Smooth muscle cell (in vitro differentiated cells): ENCODE measurements around the gene PCDHA2. TPM values are rescaled to one million over a fixed set of nuclear protein-coding genes. Genes with fewer than 3 reads are reported as not detected.
"Not testable (repeated sequence)": the region's sequence is repeated elsewhere in the genome, so short reads cannot be mapped to it uniquely, and the experiment has no call there.

Experiments used
- DNase-seq: peaks from one replicate; lab custom pipeline; 2025; ENCODE audit not compliant: unreplicated experiment; lab: John Stamatoyannopoulos, UW
- H2AFZ ChIP-seq: fragments of 200-600 bp; sonication (generic); 2 replicates; pipeline ENCODE4 v1.6.0; 2016; ENCODE audit warnings: antibody characterized with exemption, low read depth, mild to moderate bottlenecking
- H3F3A ChIP-seq: fragments of 200-600 bp; sonication (generic); 2 replicates; pipeline ENCODE4 v1.6.0; 2017; ENCODE audit warnings: antibody characterized with exemption, low read depth
- H3K27ac ChIP-seq: fragments of 200-600 bp; sonication (generic); 2 replicates; pipeline ENCODE4 v1.5.1; 2016; ENCODE audit warnings: low read depth, mild to moderate bottlenecking
- H3K27me3 ChIP-seq: fragments of 200-600 bp; sonication (generic); 2 replicates; pipeline ENCODE4 v1.6.1; 2016; ENCODE audit warnings: low read depth, mild to moderate bottlenecking
- H3K36me3 ChIP-seq: fragments of 200-600 bp; sonication (generic); 2 replicates; pipeline ENCODE4 v1.5.1; 2016; ENCODE audit warnings: low read depth
- H3K4me1 ChIP-seq: fragments of 200-600 bp; sonication (generic); 2 replicates; pipeline ENCODE4 v1.5.1; 2016; ENCODE audit warnings: low read depth
- H3K4me2 ChIP-seq: fragments of 200-600 bp; sonication (generic); 2 replicates; pipeline ENCODE4 v1.6.0; 2016; ENCODE audit warnings: mild to moderate bottlenecking
- H3K4me3 ChIP-seq: fragments of 200-600 bp; sonication (generic); 2 replicates; pipeline ENCODE4 v1.5.1; 2016; ENCODE audit warnings: mild to moderate bottlenecking
- H3K79me2 ChIP-seq: fragments of 200-600 bp; sonication (generic); 2 replicates; pipeline ENCODE4 v1.6.0; 2016; ENCODE audit warnings: low read depth, mild to moderate bottlenecking
- H3K9ac ChIP-seq: fragments of 200-600 bp; sonication (generic); 2 replicates; pipeline ENCODE4 v1.6.0; 2016; ENCODE audit warnings: low read depth
- H3K9me3 ChIP-seq: fragments of 200-600 bp; sonication (generic); replicated peaks from 2 replicates; pipeline ENCODE4 v1.5.1; 2016; ENCODE audit warnings: low read depth
- H4K20me1 ChIP-seq: fragments of 200-600 bp; sonication (generic); 2 replicates; pipeline ENCODE4 v1.6.0; 2016; ENCODE audit warnings: low read depth
- CTCF ChIP-seq: fragments of 200-600 bp; sonication (generic); IDR thresholded peaks from 2 replicates; pipeline ENCODE4 v1.5.1; 2017; ENCODE audit warnings: borderline replicate concordance, mild to moderate bottlenecking, antibody characterized with exemption; ENCODE audit not compliant: insufficient read depth, poor library complexity, severe bottlenecking
- WGBS: methylation state at CpG from one replicate; pipeline ENCODE4 v1.1.7; 2016; ENCODE audit warnings: low lambda C conversion rate; 5-methylcytosine and 5-hydroxymethylcytosine counted together
- polyA plus RNA-seq: library from polyadenylated mRNA; unstranded; fragments of >200 nt; fragmentation: Nextera tagmentation; extraction: Ambion mirVana; gene quantifications from 2 replicates; pipeline ENCODE4 v1.2.1, GENCODE V29; 2016
- total RNA-seq: library from RNA; depleted of rRNA; stranded (reverse); fragments of >200 nt; gene quantifications from 2 replicates; pipeline ENCODE4 v1.2.3, GENCODE V29; 2014

The PCDHA2 gene
- total and polyA plus RNA-seq, 2 experiments from 2014 or later: 2.7 to 4.7 TPM

- Histone ChIP-seq H3K36me3 (peaks cover 8% of the 10 kb centered on the region), H3K4me1 (no peaks in the 10 kb centered on the region), H3K9me3 (peaks cover 7% of the 10 kb centered on the region), H3K27ac (no peak within 1 kb of the TSS), H2AFZ (no peak within 1 kb of the TSS), H4K20me1 (no peaks in the 10 kb centered on the region), H3F3A (no peaks in the 10 kb centered on the region), H3K4me2 (no peak within 1 kb of the TSS), H3K9ac (no peak within 1 kb of the TSS), H3K4me3 (no peak within 1 kb of the TSS), H3K27me3 (no peaks in the 10 kb centered on the region), H3K79me2 (no peaks in the 10 kb centered on the region)
- DNase-seq: no peak
- WGBS: 94% methylated on average over 29 of the region's 29 CpGs
- TF ChIP-seq CTCF: no peak
These were observed 6.3 kb downstream of the PCDHA2 start, which contains the start of gene PCDHA3 for GRCh38 chr5:140800816-140801493. Gene PCDHA3, plus strand, starts transcription at chr5:140801057.

GRCh38 chr5:140801494-140801841, 6.8 kb downstream of the PCDHA2 start:
- H3K79me2 ChIP-seq: no peaks in the 10 kb centered on the region
- no peaks in the 10 kb centered on the region for H3F3A ChIP-seq
- H3K36me3 ChIP-seq: peaks cover 8% of the 10 kb centered on the region
- no peak overlapping the region for H3K4me2 ChIP-seq
- 95% methylated on average over 16 of the region's 16 CpGs for WGBS
- peaks cover 7% of the 10 kb centered on the region for H3K9me3 ChIP-seq
- no peaks in the 10 kb centered on the region for H4K20me1 ChIP-seq
- H3K4me3 ChIP-seq: no peak overlapping the region
- H3K27ac ChIP-seq: no peak overlapping the region
- H2AFZ ChIP-seq: no peak overlapping the region
- H3K27me3 ChIP-seq: no peaks in the 10 kb centered on the region
- no peak for TF ChIP-seq CTCF
- H3K9ac ChIP-seq: no peak overlapping the region
- DNase-seq: no peak
- no peaks in the 10 kb centered on the region for H3K4me1 ChIP-seq

GRCh38 chr5:140802381-140802780, 7.7 kb downstream of the PCDHA2 start:
- H3K36me3 ChIP-seq, H3K4me2 ChIP-seq, H4K20me1 ChIP-seq, H3K9me3 ChIP-seq, H3K9ac ChIP-seq, H3K27me3 ChIP-seq, H3K4me3 ChIP-seq, H3F3A ChIP-seq, H3K79me2 ChIP-seq, H3K4me1 ChIP-seq, DNase-seq, H3K27ac ChIP-seq, H2AFZ ChIP-seq: not testable (repeated sequence)
- 97% methylated on average over 45 of the region's 45 CpGs for WGBS

GRCh38 chr5:140802781-140803271, 8.2 kb downstream of the PCDHA2 start:
- Histone ChIP-seq H3K4me1 (no peaks in the 10 kb centered on the region), H2AFZ (no peak overlapping the region), H3K9ac (no peak overlapping the region), H3K9me3 (peaks cover 7% of the 10 kb centered on the region), H3K27me3 (no peaks in the 10 kb centered on the region), H3K4me2 (no peak overlapping the region), H3K4me3 (no peak overlapping the region), H3F3A (no peaks in the 10 kb centered on the region), H3K79me2 (no peaks in the 10 kb centered on the region), H4K20me1 (no peaks in the 10 kb centered on the region), H3K36me3 (peaks cover 8% of the 10 kb centered on the region), H3K27ac (no peak overlapping the region)
- TF ChIP-seq CTCF: no peak
- 98% methylated on average over 34 of the region's 53 CpGs for WGBS
- DNase-seq: no peak
